ENCODE data around the gene RHO. TPM values are rescaled to one million over a fixed set of nuclear protein-coding genes. Genes with fewer than 3 reads are reported as not detected.

Gene RHO
- total RNA-seq, 1 experiment from 2014 or later = not detected

DNA sequence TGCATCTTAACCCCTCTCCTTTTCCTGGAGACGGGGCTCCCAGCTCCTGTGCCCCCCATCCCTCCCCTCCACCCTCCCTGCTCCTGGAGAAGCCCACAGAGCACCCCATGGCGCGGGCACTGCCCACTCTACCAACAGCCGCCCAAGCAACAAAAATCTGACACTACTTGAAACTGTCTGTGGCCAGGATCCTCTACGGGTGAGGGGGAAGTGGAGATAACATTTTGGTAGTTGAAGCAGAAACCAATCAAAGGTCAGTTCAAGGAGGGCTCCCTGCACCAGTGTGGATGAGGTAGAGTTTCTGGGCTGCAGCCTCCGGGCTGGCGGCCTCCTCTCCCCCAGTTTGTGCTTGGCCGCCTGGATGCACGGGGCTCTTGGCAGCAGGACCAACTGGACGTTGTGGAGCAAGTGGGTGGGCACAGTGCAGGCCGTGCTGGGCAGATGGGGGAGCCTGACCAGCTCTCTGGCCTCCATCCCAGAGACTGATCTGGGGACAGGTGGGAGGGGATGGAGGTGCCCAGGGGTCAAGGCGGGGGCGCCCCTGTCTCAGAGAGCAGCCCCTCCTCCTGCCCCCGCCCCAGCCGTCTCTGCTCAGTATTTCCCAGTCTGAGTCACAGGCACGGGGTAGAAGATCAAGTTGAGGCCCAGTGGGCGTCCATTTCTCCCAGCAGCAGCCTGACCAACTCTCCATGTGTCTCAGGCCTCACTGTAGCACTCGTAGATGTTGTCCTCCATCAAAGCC is 27.3 kb downstream of the RHO start:
- Histone ChIP-seq H3K27me3 (ENCODE audit: control insufficient read depth, insufficient read depth, low read length) (no peaks in the 10 kb centered on the region), H3K9me3 (ENCODE audit: control insufficient read depth, insufficient read depth, low read depth, low read length) (no peaks in the 10 kb centered on the region), H3K27ac (ENCODE audit: low read length) (no peak overlapping the region), H3K4me1 (ENCODE audit: control insufficient read depth, insufficient read depth, low read length) (peaks cover 13% of the 10 kb centered on the region), H3K36me3 (ENCODE audit: control insufficient read depth, insufficient read depth, low read length) (peaks cover 7% of the 10 kb centered on the region), H3K4me3 (ENCODE audit: low read depth in 2 of 2, low read length in 2 of 2) (no peak overlapping the region)
- in situ Hi-C loops (cut with HindIII; ENCODE audit: low pct_unique_long_range_greater_than_20kb, low sequenced_read_pairs) (no loop called here), intact Hi-C loops (cut with micrococcal nuclease; ENCODE audit: unreplicated experiment) (loop anchor here (5.0 kb wide), 1 partner anchor 63 kb away; no protein-coding TSS in a partner anchor)
- no peak for TF ChIP-seq TCF7L2 (IDR thresholded peaks at IDR 0.05; ENCODE audit: low read depth, low read length)
- no peak for TF ChIP-seq POLR2AphosphoS5 (IDR thresholded peaks at IDR 0.05; ENCODE audit: low read depth, low read length)
- no peak for TF ChIP-seq SIN3A (IDR thresholded peaks at IDR 0.05; ENCODE audit: borderline replicate concordance, insufficient read depth, low read depth, low read length)
- TF ChIP-seq, protein P1, sequence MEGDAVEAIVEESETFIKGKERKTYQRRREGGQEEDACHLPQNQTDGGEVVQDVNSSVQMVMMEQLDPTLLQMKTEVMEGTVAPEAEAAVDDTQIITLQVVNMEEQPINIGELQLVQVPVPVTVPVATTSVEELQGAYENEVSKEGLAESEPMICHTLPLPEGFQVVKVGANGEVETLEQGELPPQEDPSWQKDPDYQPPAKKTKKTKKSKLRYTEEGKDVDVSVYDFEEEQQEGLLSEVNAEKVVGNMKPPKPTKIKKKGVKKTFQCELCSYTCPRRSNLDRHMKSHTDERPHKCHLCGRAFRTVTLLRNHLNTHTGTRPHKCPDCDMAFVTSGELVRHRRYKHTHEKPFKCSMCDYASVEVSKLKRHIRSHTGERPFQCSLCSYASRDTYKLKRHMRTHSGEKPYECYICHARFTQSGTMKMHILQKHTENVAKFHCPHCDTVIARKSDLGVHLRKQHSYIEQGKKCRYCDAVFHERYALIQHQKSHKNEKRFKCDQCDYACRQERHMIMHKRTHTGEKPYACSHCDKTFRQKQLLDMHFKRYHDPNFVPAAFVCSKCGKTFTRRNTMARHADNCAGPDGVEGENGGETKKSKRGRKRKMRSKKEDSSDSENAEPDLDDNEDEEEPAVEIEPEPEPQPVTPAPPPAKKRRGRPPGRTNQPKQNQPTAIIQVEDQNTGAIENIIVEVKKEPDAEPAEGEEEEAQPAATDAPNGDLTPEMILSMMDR (IDR thresholded peaks at IDR 0.05) = no peak
- TF ChIP-seq, protein P2, sequence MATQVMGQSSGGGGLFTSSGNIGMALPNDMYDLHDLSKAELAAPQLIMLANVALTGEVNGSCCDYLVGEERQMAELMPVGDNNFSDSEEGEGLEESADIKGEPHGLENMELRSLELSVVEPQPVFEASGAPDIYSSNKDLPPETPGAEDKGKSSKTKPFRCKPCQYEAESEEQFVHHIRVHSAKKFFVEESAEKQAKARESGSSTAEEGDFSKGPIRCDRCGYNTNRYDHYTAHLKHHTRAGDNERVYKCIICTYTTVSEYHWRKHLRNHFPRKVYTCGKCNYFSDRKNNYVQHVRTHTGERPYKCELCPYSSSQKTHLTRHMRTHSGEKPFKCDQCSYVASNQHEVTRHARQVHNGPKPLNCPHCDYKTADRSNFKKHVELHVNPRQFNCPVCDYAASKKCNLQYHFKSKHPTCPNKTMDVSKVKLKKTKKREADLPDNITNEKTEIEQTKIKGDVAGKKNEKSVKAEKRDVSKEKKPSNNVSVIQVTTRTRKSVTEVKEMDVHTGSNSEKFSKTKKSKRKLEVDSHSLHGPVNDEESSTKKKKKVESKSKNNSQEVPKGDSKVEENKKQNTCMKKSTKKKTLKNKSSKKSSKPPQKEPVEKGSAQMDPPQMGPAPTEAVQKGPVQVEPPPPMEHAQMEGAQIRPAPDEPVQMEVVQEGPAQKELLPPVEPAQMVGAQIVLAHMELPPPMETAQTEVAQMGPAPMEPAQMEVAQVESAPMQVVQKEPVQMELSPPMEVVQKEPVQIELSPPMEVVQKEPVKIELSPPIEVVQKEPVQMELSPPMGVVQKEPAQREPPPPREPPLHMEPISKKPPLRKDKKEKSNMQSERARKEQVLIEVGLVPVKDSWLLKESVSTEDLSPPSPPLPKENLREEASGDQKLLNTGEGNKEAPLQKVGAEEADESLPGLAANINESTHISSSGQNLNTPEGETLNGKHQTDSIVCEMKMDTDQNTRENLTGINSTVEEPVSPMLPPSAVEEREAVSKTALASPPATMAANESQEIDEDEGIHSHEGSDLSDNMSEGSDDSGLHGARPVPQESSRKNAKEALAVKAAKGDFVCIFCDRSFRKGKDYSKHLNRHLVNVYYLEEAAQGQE (IDR thresholded peaks at IDR 0.05; ENCODE audit: insufficient read depth in 1 of 2, low read depth in 2 of 2, low read length in 1 of 2) = no peak
- BruUV-seq (replicated peaks) = no TSS peak
- DNase-seq (ENCODE audit: low read depth, low spot score) = no peak
- ChIA-PET CTCF (no interaction called here), POLR2A (no interaction called here)
- ATAC-seq = no peak

DNA sequence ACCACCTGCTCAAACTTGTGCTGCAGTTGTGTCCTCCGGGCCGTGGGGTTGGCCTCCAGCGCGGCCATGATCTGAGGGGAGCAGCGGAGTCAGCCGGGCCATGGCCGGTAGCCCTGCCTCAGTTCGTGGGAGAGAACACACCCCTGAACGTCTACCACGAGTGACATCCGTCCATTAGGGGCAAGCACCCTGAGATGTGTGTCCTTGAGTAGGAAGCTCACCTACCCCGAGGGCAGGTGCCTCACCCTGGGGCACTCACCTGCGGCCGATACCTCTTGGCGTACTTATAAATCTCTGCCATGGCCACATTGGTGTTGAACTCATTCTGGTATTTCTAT is 27.9 kb downstream of the RHO start:
- Histone ChIP-seq H3K27me3 (ENCODE audit: control insufficient read depth, insufficient read depth, low read length) (no peaks in the 10 kb centered on the region), H3K36me3 (ENCODE audit: control insufficient read depth, insufficient read depth, low read length) (peaks cover 7% of the 10 kb centered on the region), H3K4me3 (ENCODE audit: low read depth in 2 of 2, low read length in 2 of 2) (no peak overlapping the region), H3K27ac (ENCODE audit: low read length) (no peak overlapping the region), H3K4me1 (ENCODE audit: control insufficient read depth, insufficient read depth, low read length) (peaks cover 18% of the 10 kb centered on the region), H3K9me3 (ENCODE audit: control insufficient read depth, insufficient read depth, low read depth, low read length) (no peaks in the 10 kb centered on the region)
- ATAC-seq = no peak
- BruUV-seq (replicated peaks) = no TSS peak
- ChIA-PET CTCF (interaction anchor here (0.7 kb wide), 1 partner anchor 57 kb away, joined by 3 read pairs; no protein-coding TSS in a partner anchor), POLR2A (no interaction called here)
- in situ Hi-C loops (cut with HindIII; ENCODE audit: low pct_unique_long_range_greater_than_20kb, low sequenced_read_pairs) = no loop called here
- intact Hi-C loops (cut with micrococcal nuclease; ENCODE audit: unreplicated experiment) = loop anchor here (5.0 kb wide), 1 partner anchor 64 kb away; no protein-coding TSS in a partner anchor
- TF ChIP-seq POLR2AphosphoS5 (IDR thresholded peaks at IDR 0.05; ENCODE audit: low read depth, low read length) (no peak), SIN3A (IDR thresholded peaks at IDR 0.05; ENCODE audit: borderline replicate concordance, insufficient read depth, low read depth, low read length) (no peak)
- TF ChIP-seq, protein P1 (IDR thresholded peaks at IDR 0.05) = no peak
- DNase-seq (ENCODE audit: low read depth, low spot score) = no peak

Measured in Panc1 (cell line).